H1 (cell line): ENCODE measurements around the gene CAMK1. TPM values are rescaled to one million over a fixed set of nuclear protein-coding genes. Genes with fewer than 3 reads are reported as not detected.

Source experiments
- CTCF ChIA-PET: fragments of 300-600 bp; sonication (Branson Sonifier 250); formaldehyde crosslinking; loops from one replicate; lab custom pipeline; 2021; ENCODE audit not compliant: partially characterized antibody; lab: Charles Lee
- POLR2A ChIA-PET: fragments of 300-600 bp; sonication (Branson Sonifier 250); formaldehyde crosslinking; loops from one replicate; lab custom pipeline; 2021; ENCODE audit warnings: inconsistent platforms; ENCODE audit not compliant: partially characterized antibody; lab: Charles Lee
- DNase-seq, 2 experiments: peaks; one replicate each; pipeline versions ENCODE4 v3.0.0 to v3.0.0-alpha.2; 2010 to 2022; ENCODE audit warnings: low spot score in 2 of 2, low read depth in 1 of 2, mixed read lengths in 1 of 2
- FAIRE-seq: peaks from 2 replicates; lab custom pipeline; 2011; peaks lifted over from hg19 to GRCh38; lab: Jason Lieb, UNC
- H2AFZ ChIP-seq: 2 replicates; pipeline ENCODE4 v1.8.1; 2012; ENCODE audit warnings: low read length, inconsistent platforms
- H2AK5ac ChIP-seq: 2 replicates; pipeline ENCODE4 v1.6.1; 2013; ENCODE audit warnings: low read depth, low read length
- H2BK120ac ChIP-seq: replicated peaks from 2 replicates; pipeline ENCODE3; 2013; ENCODE audit warnings: low read depth, low read length, inconsistent platforms
- H2BK12ac ChIP-seq: 2 replicates; pipeline ENCODE4 v1.6.1; 2013; ENCODE audit warnings: low read depth, low read length
- H2BK15ac ChIP-seq: 2 replicates; pipeline ENCODE4 v1.6.1; 2013; ENCODE audit warnings: low read length
- H2BK20ac ChIP-seq: 2 replicates; pipeline ENCODE4 v1.6.1; 2013; ENCODE audit warnings: low read length
- H2BK5ac ChIP-seq: 2 replicates; pipeline ENCODE4 v1.6.1; 2013; ENCODE audit warnings: low read depth, low read length
- H3K14ac ChIP-seq: 2 replicates; pipeline ENCODE4 v1.6.1; 2013; ENCODE audit warnings: inconsistent platforms; ENCODE audit not compliant: insufficient read length
- H3K18ac ChIP-seq: 2 replicates; pipeline ENCODE4 v1.6.1; 2013; ENCODE audit warnings: low read length; ENCODE audit errors: extremely low read depth
- H3K23ac ChIP-seq: 2 replicates; pipeline ENCODE4 v1.6.1; 2013; ENCODE audit warnings: inconsistent platforms; ENCODE audit not compliant: insufficient read length
- H3K23me2 ChIP-seq: 2 replicates; pipeline ENCODE4 v1.6.1; 2013; ENCODE audit warnings: low read depth, low read length
- H3K27ac ChIP-seq: 2 replicates; pipeline ENCODE4 v1.6.1; 2011; ENCODE audit warnings: low read depth, low read length, inconsistent platforms
- H3K27me3 ChIP-seq, 4 experiments: replicated peaks in 1 of 4; 1 replicate in 1 of 4; 2 replicates in 3 of 4; pipeline versions ENCODE4 v1.6.1 to v1.8.1; 2011 to 2013; ENCODE audit warnings: low read length in 3 of 4, mild to moderate bottlenecking in 3 of 4, inconsistent platforms in 2 of 4, mixed read lengths in 2 of 4, moderate library complexity in 1 of 4; ENCODE audit not compliant: control insufficient read depth in 3 of 4, insufficient read depth in 3 of 4; ENCODE audit errors: extremely low read depth in 1 of 4
- H3K36me3 ChIP-seq, 4 experiments: 2 replicates each; pipeline versions ENCODE4 v1.6.1 to v1.8.1; 2011 to 2013; ENCODE audit warnings: mild to moderate bottlenecking in 4 of 4, low read length in 3 of 4, moderate library complexity in 2 of 4, control low read depth in 1 of 4, inconsistent platforms in 1 of 4; ENCODE audit not compliant: insufficient read depth in 4 of 4, control insufficient read depth in 2 of 4
- H3K4ac ChIP-seq: replicated peaks from 2 replicates; pipeline ENCODE3; 2013; ENCODE audit warnings: low read length, low read depth, mixed read lengths, inconsistent platforms; ENCODE audit not compliant: insufficient read length
- H3K4me1 ChIP-seq, 4 experiments: replicated peaks in 1 of 4; 1 replicate in 1 of 4; 2 replicates in 3 of 4; pipeline versions ENCODE4 v1.6.1 to v1.8.1; 2011 to 2013; ENCODE audit warnings: low read length in 3 of 4, inconsistent platforms in 2 of 4, mixed read lengths in 1 of 4; ENCODE audit not compliant: insufficient read depth in 4 of 4, control insufficient read depth in 3 of 4
- H3K4me2 ChIP-seq, 2 experiments: 2 replicates each; pipeline versions ENCODE4 v1.6.1 to v1.8.1; 2011 to 2013; ENCODE audit warnings: low read depth in 2 of 2, low read length in 2 of 2, control low read depth in 1 of 2, inconsistent platforms in 1 of 2, mild to moderate bottlenecking in 1 of 2; ENCODE audit not compliant: insufficient read depth in 1 of 2
- H3K4me3 ChIP-seq, 4 experiments: fragments of 200-600, 300-600 bp in 1 of 4; sonication (generic), shearing (Covaris generic), sonication (Bioruptor Twin) in 1 of 4; 2 replicates each; pipeline versions ENCODE4 v1.5.1 to v1.8.1; 2011 to 2016; ENCODE audit warnings: low read length in 4 of 4, low read depth in 3 of 4, control low read depth in 2 of 4, inconsistent platforms in 2 of 4, mild to moderate bottlenecking in 2 of 4, mixed read lengths in 1 of 4, moderate library complexity in 1 of 4; ENCODE audit not compliant: insufficient read depth in 2 of 4; ENCODE audit errors: extremely low read depth in 1 of 4
- H3K56ac ChIP-seq: replicated peaks from 2 replicates; pipeline ENCODE3; 2013; ENCODE audit warnings: low read depth, mild to moderate bottlenecking, mixed read lengths, low read length, inconsistent platforms; ENCODE audit not compliant: insufficient read length
- H3K79me1 ChIP-seq: 2 replicates; pipeline ENCODE4 v1.6.1; 2013; ENCODE audit warnings: low read depth, low read length, control low read depth
- H3K79me2 ChIP-seq, 2 experiments: 2 replicates each; pipeline versions ENCODE4 v1.6.1 to v1.8.1; 2012 to 2013; ENCODE audit warnings: low read length in 2 of 2, mild to moderate bottlenecking in 2 of 2, inconsistent platforms in 1 of 2; ENCODE audit not compliant: insufficient read depth in 2 of 2, control insufficient read depth in 1 of 2
- H3K9ac ChIP-seq, 4 experiments: replicated peaks in 1 of 4; 1 replicate in 1 of 4; 2 replicates in 3 of 4; pipeline versions ENCODE4 v1.6.1 to v1.8.1; 2011 to 2013; ENCODE audit warnings: low read depth in 3 of 4, low read length in 3 of 4, control low read depth in 2 of 4, mild to moderate bottlenecking in 2 of 4, moderate library complexity in 2 of 4, inconsistent platforms in 1 of 4; ENCODE audit errors: extremely low read depth in 1 of 4
- H3K9me3 ChIP-seq, 2 experiments: 2 replicates each; pipeline versions ENCODE4 v1.6.1 to v1.8.1; 2012 to 2013; ENCODE audit warnings: mild to moderate bottlenecking in 2 of 2, moderate library complexity in 2 of 2, control low read depth in 1 of 2, inconsistent platforms in 1 of 2, low read depth in 1 of 2, low read length in 1 of 2, mixed read lengths in 1 of 2; ENCODE audit not compliant: insufficient read depth in 2 of 2
- H4K20me1 ChIP-seq, 2 experiments: replicated peaks in 1 of 2; 2 replicates each; pipeline versions ENCODE3 to v1.8.1; 2011 to 2013; ENCODE audit warnings: inconsistent platforms in 2 of 2, low read length in 2 of 2, mild to moderate bottlenecking in 1 of 2; ENCODE audit not compliant: insufficient read depth in 2 of 2, control insufficient read depth in 1 of 2
- H4K5ac ChIP-seq: 2 replicates; pipeline ENCODE4 v1.6.1; 2013; ENCODE audit warnings: low read length, low read depth, mixed read lengths, inconsistent platforms; ENCODE audit not compliant: insufficient read length
- H4K8ac ChIP-seq: 2 replicates; pipeline ENCODE4 v1.8.0; 2013; ENCODE audit warnings: mild to moderate bottlenecking, moderate library complexity, low read length, inconsistent platforms; ENCODE audit not compliant: insufficient read depth; ENCODE audit errors: extremely low read depth
- H4K91ac ChIP-seq: replicated peaks from 2 replicates; pipeline ENCODE3; 2013; ENCODE audit warnings: low read length, mixed read lengths, inconsistent platforms; ENCODE audit not compliant: insufficient read length
- KDM4A ChIP-seq: IDR thresholded peaks from one replicate; pipeline ENCODE4 v1.7.1; 2012; ENCODE audit warnings: low read depth, mild to moderate bottlenecking, moderate library complexity, low read length, inconsistent platforms; ENCODE audit not compliant: severe bottlenecking
- POLR2A ChIP-seq, 2 experiments: IDR thresholded peaks; 1 replicate in 1 of 2; 2 replicates in 1 of 2; pipeline ENCODE4 v1.6.1; 2011; ENCODE audit warnings: low read depth in 2 of 2, low read length in 2 of 2, mild to moderate bottlenecking in 2 of 2; ENCODE audit errors: control extremely low read depth in 1 of 2
- WGBS, 2 experiments: shearing (Covaris generic) in 1 of 2; methylation state at CpG; one replicate each; pipeline versions ENCODE4 v1.1.6 to v1.1.7; 2013 to 2015; ENCODE audit warnings: low lambda C conversion rate in 2 of 2, mixed read lengths in 2 of 2, inconsistent platforms in 1 of 2, low coverage in 1 of 2, missing lambda C conversion rate in 1 of 2; ENCODE audit not compliant: insufficient replicate concordance in 2 of 2, insufficient coverage in 1 of 2, insufficient read length in 1 of 2; ENCODE audit errors: extremely low coverage in 1 of 2, missing lambda C conversion rate in 1 of 2; 5-methylcytosine and 5-hydroxymethylcytosine counted together
- polyA plus RNA-seq, 7 experiments: library from polyadenylated mRNA; depleted of rRNA in 3 of 7; stranded (reverse) in 5 of 7; unstranded in 2 of 7; fragments of >200 nt in 5 of 7; fragments of 200-250 nt in 2 of 7; gene quantifications; 1 replicate in 5 of 7; 2 replicates in 1 of 7; 4 replicates in 1 of 7; pipeline versions ENCODE4 v1.2.1 to v1.2.3, GENCODE V29; 2011 to 2013; ENCODE audit warnings: missing spikeins in 2 of 7, mixed read lengths in 2 of 7
- total RNA-seq: library from RNA; stranded (reverse); fragmentation: NEBNext Ultra II Directional; extraction: Animal tissue kit (Norgen Biotek cat#: 25700); gene quantifications from 2 replicates; pipeline ENCODE4 v1.2.1, GENCODE V29; 2021

Gene CAMK1
- total and polyA plus RNA-seq, 2 of the 8 experiments (the other 6 are each of a cell fraction or from before 2014, with no cell fraction given) = 4.9 to 5.1 TPM

DNA sequence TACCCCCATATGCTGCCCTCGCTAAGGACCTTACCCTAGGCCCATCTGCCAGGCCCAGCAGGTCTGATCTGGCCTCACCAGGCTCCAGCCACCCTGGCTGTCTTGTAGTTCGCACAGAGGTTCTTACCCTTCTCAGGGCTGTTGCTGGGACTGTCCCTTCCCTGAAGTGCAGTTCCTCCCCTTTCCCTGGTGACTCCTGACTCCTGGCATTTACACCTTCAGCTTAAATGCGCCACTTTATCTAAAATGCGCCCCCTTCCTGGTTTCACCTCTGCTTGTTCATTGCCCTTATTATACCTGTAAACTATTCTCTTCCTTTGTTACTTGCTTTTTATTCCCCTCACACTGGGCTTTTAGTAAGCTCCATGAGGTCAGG is 39.5 kb upstream of the CAMK1 start:
- no peak for DNase-seq
- no peak overlapping the region for H2AFZ ChIP-seq
- H4K5ac ChIP-seq = no peak overlapping the region

More for the DNA sequence above, 39.5 kb upstream of the CAMK1 start:
- peaks cover 0 to 9% (median 2%) of the 10 kb centered on the region in 4 experiments; a peak in 3 of 7 replicates for H3K4me1 ChIP-seq
- no peak overlapping the region for H4K8ac ChIP-seq
- no peaks in the 10 kb centered on the region for H3K79me1 ChIP-seq
- H4K20me1 ChIP-seq = peaks cover 3 to 8% of the 10 kb centered on the region in 2 experiments
- H4K91ac ChIP-seq = no peak overlapping the region
- 81% methylated on average over 4 of the region's 4 CpGs; no CpG with 5 or more reads in 1 of the 2 experiments for WGBS, 2 experiments
- TF ChIP-seq KDM4A (no peak), POLR2A (IDR thresholded peaks at IDR 0.05; ENCODE audit: control extremely low read depth in 1 of 2, low read depth in 2 of 2, low read length in 2 of 2) (0 out of 3 replicates have a peak, but pooled peaks of 1 of the 2 experiments have one; percentile 7)
- TF ChIP-seq, all 59 proteins: peak for 1
- Histone ChIP-seq H2BK5ac (no peak overlapping the region), H3K9me3 (no peaks in the 10 kb centered on the region), H2BK120ac (no peak overlapping the region), H3K79me2 (no peaks in the 10 kb centered on the region), H2BK20ac (no peak overlapping the region), H3K4me2 (peak overlapping the region; percentile 56 to 84), H2BK15ac (no peak overlapping the region), H2AK5ac (no peak overlapping the region), H3K27ac (peak overlapping the region; percentile 3; the same call in 1 of the 2 replicates), H3K27me3 (peaks cover 0 to 11% (median 9%) of the 10 kb centered on the region in 4 experiments; a peak in 5 of 7 replicates), H3K18ac (peak overlapping the region; percentile 1; the same call in 1 of the 2 replicates), H3K14ac (no peak overlapping the region), H3K36me3 (peaks cover 11 to 22% (median 17%) of the 10 kb centered on the region in 4 experiments; a peak in 7 of 8 replicates), H3K23ac (no peak overlapping the region), H3K23me2 (peaks cover 2% of the 10 kb centered on the region; the same call in 1 of the 2 replicates), H3K4me3 (peak overlapping the region; percentile 50 to 72 (median 58); a peak in 7 of 8 replicates), H2BK12ac (no peak overlapping the region), H3K4ac (no peak overlapping the region), H3K56ac (no peak overlapping the region), H3K9ac (peak overlapping the region in 3 of 4 experiments; percentile 20 to 29 (median 23); a peak in 2 of 7 replicates)
- CTCF ChIA-PET = interaction anchor here (1.0 to 4.9 kb wide), 7 partner anchors 9 to 173 kb away, joined by 3 to 30 read pairs (median 8); no protein-coding TSS in a partner anchor
- no peak for FAIRE-seq
- POLR2A ChIA-PET = interaction anchor here (0.5 to 7.8 kb wide), 16 partner anchors 9 to 137 kb away, joined by 3 to 71 read pairs (median 4); partner anchors contain the start of genes ARPC4, CAMK1, OGG1 and RPUSD3
